HCT116 (cell line): ENCODE measurements around the gene TMEM181. TPM values are rescaled to one million over a fixed set of nuclear protein-coding genes. Genes with fewer than 3 reads are reported as not detected.
"Not testable (repeated sequence)": the region's sequence is repeated elsewhere in the genome, so short reads cannot be mapped to it uniquely, and the experiment has no call there.

Source experiments
- ATAC-seq: fragments of 200-7000 bp; cut with Tn5 transposase; 2 replicates; pipeline ENCODE4 v1.9.1; 2020; ENCODE audit warnings: mild to moderate bottlenecking, moderate library complexity
- BruUV-seq: library from RNA; stranded (reverse); fragments of 400-500 nt; replicated peaks from 2 replicates; lab custom pipeline; 2021; lab: Mats Ljungman, UMichigan
- CTCF ChIA-PET: fragments of 300-600 bp; sonication (Branson Sonifier 250); formaldehyde crosslinking; loops from one replicate; lab custom pipeline; 2021; ENCODE audit warnings: antibody characterized with exemption; lab: Charles Lee
- POLR2A ChIA-PET: fragments of 300-600, 350-600 bp; sonication (Branson Sonifier 250); formaldehyde crosslinking; loops from one replicate; lab custom pipeline; 2021; ENCODE audit warnings: antibody characterized with exemption; lab: Charles Lee
- RAD21 ChIA-PET, 2 experiments: fragments of 300-600 bp; sonication (Branson Sonifier 250); formaldehyde crosslinking; loops; one replicate each; lab custom pipeline; 2023; ENCODE audit warnings: low total read pairs in 2 of 2; ENCODE audit not compliant: uncharacterized antibody in 2 of 2, unreplicated experiment in 2 of 2, low non-redundant PET in 1 of 2; lab: Charles Lee
- DNase-seq: peaks from one replicate; pipeline ENCODE4 v3.0.0-alpha.2; 2010; ENCODE audit warnings: low read depth, low spot score
- H2AFZ ChIP-seq: fragments of 200-600 bp; shearing (Covaris generic), sonication (generic); 2 replicates; pipeline ENCODE4 v1.6.1; 2017; ENCODE audit warnings: low read depth, mixed run types, mixed read lengths, antibody characterized with exemption, low read length; ENCODE audit not compliant: poor library complexity, severe bottlenecking
- H3K27ac ChIP-seq: 2 replicates; pipeline ENCODE4 v1.5.1; 2012; ENCODE audit warnings: low read depth, low read length
- H3K27me3 ChIP-seq: fragments of 200-600 bp; sonication (generic); 2 replicates; pipeline ENCODE4 v1.6.1; 2016; ENCODE audit warnings: mixed run types, low read length, mixed read lengths; ENCODE audit not compliant: insufficient read depth
- H3K36me3 ChIP-seq, 2 experiments: fragments of 200-500 bp in 1 of 2; fragments of 200-600 bp in 1 of 2; sonication (Bioruptor generic) in 1 of 2; sonication (generic) in 1 of 2; 2 replicates each; pipeline versions ENCODE4 v1.5.1 to v1.6.1; 2014 to 2016; ENCODE audit warnings: low read length in 2 of 2, inconsistent platforms in 1 of 2, mixed read lengths in 1 of 2, mixed run types in 1 of 2; ENCODE audit not compliant: insufficient read depth in 2 of 2, control insufficient read depth in 1 of 2
- H3K4me1 ChIP-seq, 2 experiments: fragments of 200-600 bp in 1 of 2; sonication (generic) in 1 of 2; 2 replicates each; pipeline versions ENCODE4 v1.5.1 to v1.6.1; 2012 to 2017; ENCODE audit warnings: low read length in 2 of 2, inconsistent platforms in 1 of 2, mild to moderate bottlenecking in 1 of 2, mixed read lengths in 1 of 2, mixed run types in 1 of 2, moderate library complexity in 1 of 2; ENCODE audit not compliant: insufficient read depth in 2 of 2, control insufficient read depth in 1 of 2
- H3K4me2 ChIP-seq: fragments of 200-600 bp; sonication (generic); 2 replicates; pipeline ENCODE4 v1.6.1; 2017; ENCODE audit warnings: mixed run types, low read length, mixed read lengths
- H3K4me3 ChIP-seq, 2 experiments: fragments of 200-600 bp in 1 of 2; sonication (generic) in 1 of 2; replicated peaks in 1 of 2; 2 replicates each; pipeline ENCODE4 v1.5.1; 2011 to 2016; ENCODE audit warnings: low read length in 2 of 2, control low read depth in 1 of 2, low read depth in 1 of 2, mild to moderate bottlenecking in 1 of 2, mixed read lengths in 1 of 2, mixed run types in 1 of 2
- H3K79me2 ChIP-seq: fragments of 200-600 bp; sonication (generic); 2 replicates; pipeline ENCODE4 v1.6.1; 2017; ENCODE audit warnings: mild to moderate bottlenecking, mixed run types, low read length, moderate library complexity, mixed read lengths; ENCODE audit not compliant: insufficient read depth
- H3K9ac ChIP-seq: fragments of 200-600 bp; sonication (generic); 2 replicates; pipeline ENCODE4 v1.6.1; 2016; ENCODE audit warnings: low read length, mixed read lengths
- H3K9me2 ChIP-seq: fragments of 200-600 bp; sonication (generic), shearing (Covaris generic); 2 replicates; pipeline ENCODE4 v1.6.1; 2017; ENCODE audit warnings: mixed run types, mild to moderate bottlenecking, moderate library complexity; ENCODE audit not compliant: insufficient read depth
- H3K9me3 ChIP-seq, 2 experiments: fragments of 200-500 bp in 1 of 2; fragments of 200-600 bp in 1 of 2; sonication (Bioruptor generic) in 1 of 2; sonication (generic) in 1 of 2; 2 replicates each; pipeline ENCODE4 v1.6.1; 2014 to 2017; ENCODE audit warnings: low read length in 2 of 2, mixed read lengths in 2 of 2, inconsistent platforms in 1 of 2, low read depth in 1 of 2, mild to moderate bottlenecking in 1 of 2, mixed run types in 1 of 2, moderate library complexity in 1 of 2; ENCODE audit not compliant: control insufficient read depth in 1 of 2, insufficient read depth in 1 of 2
- H4K20me1 ChIP-seq: fragments of 200-600 bp; sonication (generic), shearing (Covaris generic); 2 replicates; pipeline ENCODE4 v1.6.1; 2017; ENCODE audit warnings: mixed run types, mild to moderate bottlenecking, moderate library complexity; ENCODE audit not compliant: insufficient read depth
- EZH2phosphoT487 ChIP-seq: fragments of 200-600 bp; IDR thresholded peaks from 2 replicates; pipeline ENCODE4 v1.6.1; 2018; ENCODE audit warnings: antibody characterized with exemption, borderline replicate concordance
- RAD21 ChIP-seq: IDR thresholded peaks from 2 replicates; pipeline ENCODE4 v1.6.1; 2012; ENCODE audit warnings: low read depth, mild to moderate bottlenecking
- SP1 ChIP-seq: IDR thresholded peaks from 2 replicates; pipeline ENCODE4 v1.6.1; 2012; ENCODE audit warnings: low read depth
- YY1 ChIP-seq: IDR thresholded peaks from 2 replicates; pipeline ENCODE4 v1.6.1; 2011; ENCODE audit warnings: low read length, low read depth, moderate library complexity, mild to moderate bottlenecking; ENCODE audit not compliant: insufficient replicate concordance; ENCODE audit errors: extremely low read depth
- intact Hi-C: fragments of 100-400 bp; cut with micrococcal nuclease; formaldehyde crosslinking; loops from 2 replicates; pipeline ENCODE4 v1.10.0; 2022
- total RNA-seq: library from RNA; stranded (reverse); gene quantifications from one replicate; pipeline ENCODE4 v1.2.1, GENCODE V29; 2021; ENCODE audit not compliant: unreplicated experiment

Gene TMEM181
- total RNA-seq, 1 experiment from 2014 or later: 34.4 TPM

GRCh38 chr6:158556113-158556512 is 3.8 kb upstream of the TMEM181 start:
- H3K4me2 ChIP-seq: no peak overlapping the region
- H3K36me3 ChIP-seq: no peaks in the 10 kb centered on the region
- ATAC-seq (no peak), DNase-seq (no peak)
- H3K27ac ChIP-seq: no peak overlapping the region
- no peaks in the 10 kb centered on the region for H3K27me3 ChIP-seq
- CTCF ChIA-PET: no interaction called here
- POLR2A ChIA-PET: no interaction called here
- H3K4me3 ChIP-seq: no peak overlapping the region
- no peak overlapping the region for H3K9ac ChIP-seq
- no peaks in the 10 kb centered on the region for H3K9me3 ChIP-seq
- no peaks in the 10 kb centered on the region for H3K9me2 ChIP-seq
- peaks cover 8% of the 10 kb centered on the region for H3K79me2 ChIP-seq
- H2AFZ ChIP-seq: no peak overlapping the region
- BruUV-seq: no TSS peak
- RAD21 ChIA-PET: no interaction called here
- H4K20me1 ChIP-seq: no peaks in the 10 kb centered on the region
- no peak for TF ChIP-seq RAD21
- TF ChIP-seq SP1: no peak
- TF ChIP-seq YY1: no peak
- no peak for TF ChIP-seq EZH2phosphoT487
- intact Hi-C loops: no loop called here
- peaks cover 2 to 14% of the 10 kb centered on the region in 2 experiments; a peak in 3 of 4 replicates for H3K4me1 ChIP-seq

GRCh38 chr6:158557110-158557509 is 2.8 kb upstream of the TMEM181 start:
- intact Hi-C loops, DNase-seq, H3K27me3 ChIP-seq, H3K27ac ChIP-seq, H3K9me3 ChIP-seq, H4K20me1 ChIP-seq, CTCF ChIA-PET, H3K4me3 ChIP-seq, ATAC-seq, H3K4me2 ChIP-seq, POLR2A ChIA-PET, H2AFZ ChIP-seq, H3K9me2 ChIP-seq, H3K36me3 ChIP-seq, BruUV-seq, H3K9ac ChIP-seq, RAD21 ChIA-PET: not testable (repeated sequence)
- peaks cover 6 to 23% of the 10 kb centered on the region in 2 experiments; a peak in 3 of 4 replicates for H3K4me1 ChIP-seq
- H3K79me2 ChIP-seq: peaks cover 18% of the 10 kb centered on the region
